A673 (cell line): ENCODE data around the gene FEV.

ENCODE experiments used
- EZH2 ChIP-seq: fragments of 200-600 bp; sonication (generic); IDR thresholded peaks from 2 replicates; pipeline ENCODE4 v1.6.1; 2017; ENCODE audit warnings: borderline replicate concordance, low read depth, mild to moderate bottlenecking, mixed read lengths, antibody characterized with exemption, low read length; ENCODE audit not compliant: poor library complexity, severe bottlenecking
- TF ChIP-seq, protein P1 (sequence below): fragments of 300-800, 200-600 bp; sonication (generic); conservative IDR thresholded peaks from 2 replicates; pipeline ENCODE4 v1.5.1; 2017; ENCODE audit warnings: low read depth, mild to moderate bottlenecking, antibody characterized with exemption, low read length, moderate library complexity, mixed read lengths

DNA sequence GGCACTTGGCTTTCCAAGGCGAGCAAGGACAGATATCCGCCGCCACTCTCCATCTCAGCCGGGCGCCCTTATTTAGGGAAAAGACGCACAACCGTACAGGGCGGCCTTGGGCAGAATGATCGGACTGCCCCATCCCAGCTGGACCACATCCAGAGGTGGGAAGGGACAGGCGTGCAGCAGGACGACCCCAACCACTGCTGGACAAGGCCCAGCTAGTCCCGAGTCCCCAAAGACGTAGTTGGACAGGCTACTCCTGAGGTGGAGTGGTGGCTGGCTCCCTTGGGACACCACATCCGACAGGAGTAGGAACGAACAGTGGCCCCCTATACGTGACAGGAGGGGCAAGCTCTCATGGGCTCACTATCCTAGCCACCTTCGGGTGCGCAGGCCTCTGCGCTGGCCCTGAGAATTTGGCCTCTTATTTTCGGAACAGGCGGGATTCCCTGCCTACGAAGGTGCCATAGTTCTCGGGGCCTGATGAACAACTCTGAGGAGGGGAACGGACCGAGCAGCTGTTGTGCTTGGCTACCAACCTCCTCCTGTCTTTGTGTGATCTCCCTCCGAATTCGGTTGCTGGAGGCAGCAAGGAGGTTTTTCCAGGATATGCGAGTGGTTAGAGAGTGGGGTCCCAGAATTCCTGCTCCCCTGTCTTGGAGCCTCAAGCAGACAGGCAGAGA, 2.3 kb downstream of the FEV start:
- TF ChIP-seq, protein P1, sequence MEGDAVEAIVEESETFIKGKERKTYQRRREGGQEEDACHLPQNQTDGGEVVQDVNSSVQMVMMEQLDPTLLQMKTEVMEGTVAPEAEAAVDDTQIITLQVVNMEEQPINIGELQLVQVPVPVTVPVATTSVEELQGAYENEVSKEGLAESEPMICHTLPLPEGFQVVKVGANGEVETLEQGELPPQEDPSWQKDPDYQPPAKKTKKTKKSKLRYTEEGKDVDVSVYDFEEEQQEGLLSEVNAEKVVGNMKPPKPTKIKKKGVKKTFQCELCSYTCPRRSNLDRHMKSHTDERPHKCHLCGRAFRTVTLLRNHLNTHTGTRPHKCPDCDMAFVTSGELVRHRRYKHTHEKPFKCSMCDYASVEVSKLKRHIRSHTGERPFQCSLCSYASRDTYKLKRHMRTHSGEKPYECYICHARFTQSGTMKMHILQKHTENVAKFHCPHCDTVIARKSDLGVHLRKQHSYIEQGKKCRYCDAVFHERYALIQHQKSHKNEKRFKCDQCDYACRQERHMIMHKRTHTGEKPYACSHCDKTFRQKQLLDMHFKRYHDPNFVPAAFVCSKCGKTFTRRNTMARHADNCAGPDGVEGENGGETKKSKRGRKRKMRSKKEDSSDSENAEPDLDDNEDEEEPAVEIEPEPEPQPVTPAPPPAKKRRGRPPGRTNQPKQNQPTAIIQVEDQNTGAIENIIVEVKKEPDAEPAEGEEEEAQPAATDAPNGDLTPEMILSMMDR = no peak
- TF ChIP-seq EZH2 = no peak
